ENCODE results near the gene ZC3H7A. TPM values are rescaled to one million over a fixed set of nuclear protein-coding genes. Genes with fewer than 3 reads are reported as not detected.

Gene ZC3H7A
- total RNA-seq, 4 donors from 2014 or later, result 16.6 to 34.1 (median 30.2) TPM

GRCh38 chr16:11707679-11708197 lies 89.3 kb downstream of the ZC3H7A start:
- no peak for TF ChIP-seq POLR2A (IDR thresholded peaks at IDR 0.05)
- TF ChIP-seq, protein P1, sequence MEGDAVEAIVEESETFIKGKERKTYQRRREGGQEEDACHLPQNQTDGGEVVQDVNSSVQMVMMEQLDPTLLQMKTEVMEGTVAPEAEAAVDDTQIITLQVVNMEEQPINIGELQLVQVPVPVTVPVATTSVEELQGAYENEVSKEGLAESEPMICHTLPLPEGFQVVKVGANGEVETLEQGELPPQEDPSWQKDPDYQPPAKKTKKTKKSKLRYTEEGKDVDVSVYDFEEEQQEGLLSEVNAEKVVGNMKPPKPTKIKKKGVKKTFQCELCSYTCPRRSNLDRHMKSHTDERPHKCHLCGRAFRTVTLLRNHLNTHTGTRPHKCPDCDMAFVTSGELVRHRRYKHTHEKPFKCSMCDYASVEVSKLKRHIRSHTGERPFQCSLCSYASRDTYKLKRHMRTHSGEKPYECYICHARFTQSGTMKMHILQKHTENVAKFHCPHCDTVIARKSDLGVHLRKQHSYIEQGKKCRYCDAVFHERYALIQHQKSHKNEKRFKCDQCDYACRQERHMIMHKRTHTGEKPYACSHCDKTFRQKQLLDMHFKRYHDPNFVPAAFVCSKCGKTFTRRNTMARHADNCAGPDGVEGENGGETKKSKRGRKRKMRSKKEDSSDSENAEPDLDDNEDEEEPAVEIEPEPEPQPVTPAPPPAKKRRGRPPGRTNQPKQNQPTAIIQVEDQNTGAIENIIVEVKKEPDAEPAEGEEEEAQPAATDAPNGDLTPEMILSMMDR (IDR thresholded peaks at IDR 0.05), result no peak
- no peak for DNase-seq
- WGBS, 2 donors, result 91 to 97% methylated on average over 4 of the region's 4 CpGs
- Histone ChIP-seq H3K9me3 (no peaks in the 10 kb centered on the region), H3K36me3 (peaks cover 0 to 71% (median 0%) of the 10 kb centered on the region in 3 donors), H3K27me3 (no peaks in the 10 kb centered on the region), H3K4me1 (peaks cover 0 to 16% (median 0%) of the 10 kb centered on the region in 3 donors), H3K27ac (no peak overlapping the region), H3K4me3 (no peak overlapping the region)
- intact Hi-C loops (cut with DNase I), result no loop called here

DNA sequence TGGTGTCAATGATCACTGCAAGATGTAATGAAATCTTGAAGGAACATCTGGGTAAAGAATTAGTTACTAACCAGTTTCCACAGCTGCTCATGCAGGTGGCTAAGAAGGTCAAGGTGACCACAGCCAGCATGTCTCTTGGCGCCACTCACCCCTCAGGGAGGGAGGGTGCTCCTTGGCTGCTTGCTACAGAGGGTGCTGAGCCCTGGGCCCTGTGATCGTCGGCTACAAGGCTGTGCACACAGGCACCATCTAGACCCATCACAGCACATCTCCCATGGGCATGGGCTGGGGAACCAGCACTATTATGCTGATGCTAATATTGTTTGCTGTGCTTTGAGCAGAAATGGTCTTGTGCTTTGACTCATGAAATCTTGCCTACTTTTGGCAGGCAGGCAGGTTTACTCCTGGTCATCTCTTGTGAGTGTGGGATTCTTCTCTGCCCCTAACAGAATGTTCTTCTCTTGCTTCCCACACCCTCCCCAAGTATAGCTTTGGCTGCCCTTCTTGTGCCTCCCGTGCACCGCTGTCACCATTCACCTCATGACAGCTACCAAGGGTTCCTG lies 90.8 kb downstream of the ZC3H7A start:
- DNase-seq, result no peak
- Histone ChIP-seq H3K9me3 (no peaks in the 10 kb centered on the region), H3K4me1 (peaks cover 0 to 16% (median 0%) of the 10 kb centered on the region in 3 donors), H3K27ac (peak overlapping the region in 1 of 4 donors; percentile 2), H3K4me3 (no peak overlapping the region), H3K27me3 (no peaks in the 10 kb centered on the region), H3K36me3 (peaks cover 0 to 69% (median 0%) of the 10 kb centered on the region in 3 donors)
- no peak for TF ChIP-seq POLR2A (IDR thresholded peaks at IDR 0.05)
- TF ChIP-seq, protein P1 (IDR thresholded peaks at IDR 0.05), result no peak
- intact Hi-C loops (cut with DNase I), result no loop called here
- WGBS, 2 donors, result 81 to 88% methylated on average over 4 to 5 of the region's 5 CpGs

DNA sequence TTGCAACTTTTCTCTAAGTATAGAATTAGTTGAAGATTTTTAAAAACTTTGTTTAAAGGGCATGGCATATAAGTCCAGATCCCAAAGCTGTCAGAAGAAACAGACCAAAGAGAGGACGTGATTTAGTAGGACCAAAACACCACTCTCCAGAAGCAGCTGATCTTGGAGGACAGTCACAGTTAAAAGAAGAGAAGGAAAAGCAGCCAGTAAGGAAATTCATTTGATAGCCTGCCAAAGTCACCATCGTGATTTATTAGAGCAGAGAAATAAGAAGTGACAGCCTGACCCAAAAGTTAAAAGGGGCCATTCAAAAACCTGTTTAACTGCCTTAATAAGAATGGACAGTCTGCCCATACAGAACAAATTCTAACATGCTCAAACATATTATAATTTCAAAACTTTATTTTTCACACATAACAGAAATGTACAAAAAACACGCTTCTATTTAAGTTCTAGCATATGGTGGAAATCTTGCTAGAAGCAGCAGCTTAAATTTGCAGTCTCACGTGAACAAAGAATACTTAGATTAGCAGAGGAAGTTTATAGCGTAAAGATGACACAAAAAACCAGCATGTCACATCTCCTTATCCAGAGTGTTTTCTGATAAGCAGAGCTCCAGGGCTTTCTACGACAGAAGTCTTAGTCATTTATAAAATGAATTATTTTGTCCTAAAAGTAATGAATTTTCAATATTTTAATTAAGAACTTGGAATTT lies 91.6 kb downstream of the ZC3H7A start:
- intact Hi-C loops (cut with DNase I), result no loop called here
- no peak for TF ChIP-seq POLR2A (IDR thresholded peaks at IDR 0.05)
- TF ChIP-seq, protein P1 (IDR thresholded peaks at IDR 0.05), result no peak
- no peak for DNase-seq
- peaks cover 0 to 16% (median 0%) of the 10 kb centered on the region in 3 donors for H3K4me1 ChIP-seq
- H3K4me3 ChIP-seq, result no peak overlapping the region
- H3K27ac ChIP-seq, result no peak overlapping the region
- H3K9me3 ChIP-seq, result no peaks in the 10 kb centered on the region
- no peaks in the 10 kb centered on the region for H3K27me3 ChIP-seq
- peaks cover 0 to 69% (median 0%) of the 10 kb centered on the region in 3 donors for H3K36me3 ChIP-seq
- WGBS, 2 donors, result 53 to 62% methylated on average over 6 of the region's 6 CpGs

Small RNA genes within 50 kb of the gene (small RNA-seq; reads per million reads assigned to genes)
- 0 reads per million in 4 donors for gene RF00017

Other genes with a start within 250 kb of the ZC3H7A start
- gene LITAF, start 210.3 kb downstream of the ZC3H7A start, total RNA-seq, result 10 to 100 TPM; 13.7 to 44.4 (median 34.4) TPM
- 10 to 100 TPM; 13.7 to 22.9 (median 17.0) TPM for gene SNN, start 128.8 kb downstream of the ZC3H7A start, total RNA-seq
- gene TXNDC11, start 54.4 kb downstream of the ZC3H7A start, total RNA-seq, result 10 to 100 TPM; 26.0 to 39.1 (median 35.9) TPM
- gene RSL1D1, start 54.3 kb upstream of the ZC3H7A start, total RNA-seq, result 100 to 1,000 TPM in 3 of 4 donors, 10 to 100 TPM in 1; 85.4 to 187 (median 145) TPM
- gene GSPT1, start 118.7 kb upstream of the ZC3H7A start, total RNA-seq, result 10 to 100 TPM; 55.5 to 99.0 (median 78.2) TPM
- gene NPIPB2, start 144.8 kb upstream of the ZC3H7A start, total RNA-seq, result 1 to 10 TPM; 1.3 to 7.4 (median 3.2) TPM
- not detected for gene TNFRSF17, start 168.0 kb upstream of the ZC3H7A start, total RNA-seq
- gene SNX29, start 179.5 kb upstream of the ZC3H7A start, total RNA-seq, result 10 to 100 TPM; 14.5 to 27.3 (median 15.4) TPM

Measured in esophagus squamous epithelium (tissue), 5 donors.